ENCODE results near the gene POU3F3. TPM values are rescaled to one million over a fixed set of nuclear protein-coding genes. Genes with fewer than 3 reads are reported as not detected.

The POU3F3 gene
- total RNA-seq, 1 experiment from 2014 or later = not detected

DNA sequence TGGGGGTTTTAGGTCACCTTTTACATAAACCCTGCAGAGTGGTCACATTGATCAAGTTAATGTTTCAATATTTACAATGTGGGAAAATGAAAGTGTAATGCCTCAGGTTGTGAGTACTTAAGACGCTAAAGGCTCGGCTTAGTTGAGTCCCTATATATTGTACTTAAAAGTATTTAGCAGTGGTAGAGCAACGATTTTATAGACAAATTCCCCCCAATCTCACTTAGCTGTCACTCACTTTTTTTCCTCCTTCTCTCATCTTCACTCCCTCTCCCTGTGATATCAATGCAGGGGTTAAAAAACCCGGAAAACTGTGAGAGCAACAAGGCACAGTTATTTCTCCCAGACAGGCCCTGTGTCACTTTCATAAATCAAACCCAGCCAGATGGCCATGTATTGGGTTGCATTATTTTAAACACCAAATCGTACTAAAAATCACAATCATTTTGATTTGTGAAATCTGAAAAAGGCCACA lies 5.4 kb downstream of the POU3F3 start:
- Mint-ChIP-seq H3K27me3 (ENCODE audit: unreplicated experiment) (peaks cover 20% of the 10 kb centered on the region), H3K27ac (ENCODE audit: unreplicated experiment) (no peak overlapping the region), H3K4me3 (ENCODE audit: low read depth, unreplicated experiment) (no peak overlapping the region), H3K9me3 (ENCODE audit: low read depth, unreplicated experiment) (peaks cover 4% of the 10 kb centered on the region), H3K36me3 (ENCODE audit: insufficient read depth, unreplicated experiment) (peaks cover 5% of the 10 kb centered on the region), H3K4me1 (ENCODE audit: low read depth, unreplicated experiment) (no peaks in the 10 kb centered on the region)
- no peak for DNase-seq
- CTCF ChIA-PET = no interaction called here
- intact Hi-C loops (cut with micrococcal nuclease; ENCODE audit: unreplicated experiment) = no loop called here
- BruUV-seq (replicated peaks) = no TSS peak
- TF ChIP-seq, protein P1, sequence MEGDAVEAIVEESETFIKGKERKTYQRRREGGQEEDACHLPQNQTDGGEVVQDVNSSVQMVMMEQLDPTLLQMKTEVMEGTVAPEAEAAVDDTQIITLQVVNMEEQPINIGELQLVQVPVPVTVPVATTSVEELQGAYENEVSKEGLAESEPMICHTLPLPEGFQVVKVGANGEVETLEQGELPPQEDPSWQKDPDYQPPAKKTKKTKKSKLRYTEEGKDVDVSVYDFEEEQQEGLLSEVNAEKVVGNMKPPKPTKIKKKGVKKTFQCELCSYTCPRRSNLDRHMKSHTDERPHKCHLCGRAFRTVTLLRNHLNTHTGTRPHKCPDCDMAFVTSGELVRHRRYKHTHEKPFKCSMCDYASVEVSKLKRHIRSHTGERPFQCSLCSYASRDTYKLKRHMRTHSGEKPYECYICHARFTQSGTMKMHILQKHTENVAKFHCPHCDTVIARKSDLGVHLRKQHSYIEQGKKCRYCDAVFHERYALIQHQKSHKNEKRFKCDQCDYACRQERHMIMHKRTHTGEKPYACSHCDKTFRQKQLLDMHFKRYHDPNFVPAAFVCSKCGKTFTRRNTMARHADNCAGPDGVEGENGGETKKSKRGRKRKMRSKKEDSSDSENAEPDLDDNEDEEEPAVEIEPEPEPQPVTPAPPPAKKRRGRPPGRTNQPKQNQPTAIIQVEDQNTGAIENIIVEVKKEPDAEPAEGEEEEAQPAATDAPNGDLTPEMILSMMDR (IDR thresholded peaks at IDR 0.05; ENCODE audit: unreplicated experiment) = no peak

DNA sequence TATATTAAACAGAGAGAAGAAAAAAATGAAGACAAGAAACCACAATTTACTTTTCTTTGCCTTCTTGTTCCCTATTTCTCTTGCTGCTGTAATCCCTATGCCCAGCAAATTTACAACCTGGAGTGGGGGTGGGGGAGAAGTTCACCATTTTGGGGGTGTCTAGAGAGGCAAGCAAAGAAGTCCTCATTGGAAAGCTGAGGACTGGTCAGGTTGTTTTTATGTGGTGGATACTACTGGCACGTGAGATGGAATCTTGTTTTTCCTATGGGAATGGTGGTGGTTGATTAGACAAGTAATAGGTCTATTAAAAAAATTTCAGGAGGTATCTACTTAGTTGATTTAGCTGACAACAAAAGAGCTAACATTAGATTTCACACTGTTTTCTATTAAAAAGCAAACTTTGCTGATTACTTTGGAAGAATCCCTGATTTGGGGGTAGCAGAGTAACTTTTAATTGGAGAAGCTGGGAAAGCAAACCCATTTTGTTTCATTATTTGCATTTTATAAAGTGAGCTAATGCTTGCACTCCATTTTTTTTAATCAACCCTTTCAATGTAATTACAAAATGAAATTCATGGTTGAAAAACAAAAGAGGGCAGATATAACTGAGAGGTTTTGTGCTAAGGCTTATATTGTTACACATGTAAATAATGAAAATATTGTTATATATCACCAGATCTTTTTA lies 6.0 kb downstream of the POU3F3 start:
- TF ChIP-seq, protein P1 (IDR thresholded peaks at IDR 0.05; ENCODE audit: unreplicated experiment) = no peak
- no peaks in the 10 kb centered on the region for H3K9me3 Mint-ChIP-seq (ENCODE audit: low read depth, unreplicated experiment)
- intact Hi-C loops (cut with micrococcal nuclease; ENCODE audit: unreplicated experiment) = no loop called here
- BruUV-seq (replicated peaks) = no TSS peak
- peaks cover 19% of the 10 kb centered on the region for H3K27me3 Mint-ChIP-seq (ENCODE audit: unreplicated experiment)
- CTCF ChIA-PET = no interaction called here
- H3K36me3 Mint-ChIP-seq (ENCODE audit: insufficient read depth, unreplicated experiment) = no peaks in the 10 kb centered on the region
- H3K27ac Mint-ChIP-seq (ENCODE audit: unreplicated experiment) = no peak overlapping the region
- H3K4me1 Mint-ChIP-seq (ENCODE audit: low read depth, unreplicated experiment) = no peaks in the 10 kb centered on the region
- DNase-seq = no peak
- no peak overlapping the region for H3K4me3 Mint-ChIP-seq (ENCODE audit: low read depth, unreplicated experiment)

DNA sequence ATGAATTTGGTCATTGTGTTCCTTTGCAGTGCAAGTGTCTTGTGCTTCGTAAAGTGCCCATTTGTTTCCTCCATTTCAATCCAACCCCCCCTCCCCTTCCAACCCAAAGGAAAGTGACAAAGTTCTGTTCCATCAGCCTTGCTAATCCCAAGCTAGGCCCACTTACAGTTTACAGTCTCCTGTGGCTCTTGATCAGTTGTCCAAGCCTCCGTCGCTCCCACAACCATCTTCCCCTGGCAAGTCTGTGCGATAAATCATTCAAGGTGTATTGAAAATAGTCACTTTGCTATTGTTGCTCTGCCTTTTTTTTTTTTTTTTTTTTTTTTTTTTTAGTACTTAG lies 6.5 kb downstream of the POU3F3 start:
- BruUV-seq (replicated peaks) = no TSS peak
- CTCF ChIA-PET = no interaction called here

DNA sequence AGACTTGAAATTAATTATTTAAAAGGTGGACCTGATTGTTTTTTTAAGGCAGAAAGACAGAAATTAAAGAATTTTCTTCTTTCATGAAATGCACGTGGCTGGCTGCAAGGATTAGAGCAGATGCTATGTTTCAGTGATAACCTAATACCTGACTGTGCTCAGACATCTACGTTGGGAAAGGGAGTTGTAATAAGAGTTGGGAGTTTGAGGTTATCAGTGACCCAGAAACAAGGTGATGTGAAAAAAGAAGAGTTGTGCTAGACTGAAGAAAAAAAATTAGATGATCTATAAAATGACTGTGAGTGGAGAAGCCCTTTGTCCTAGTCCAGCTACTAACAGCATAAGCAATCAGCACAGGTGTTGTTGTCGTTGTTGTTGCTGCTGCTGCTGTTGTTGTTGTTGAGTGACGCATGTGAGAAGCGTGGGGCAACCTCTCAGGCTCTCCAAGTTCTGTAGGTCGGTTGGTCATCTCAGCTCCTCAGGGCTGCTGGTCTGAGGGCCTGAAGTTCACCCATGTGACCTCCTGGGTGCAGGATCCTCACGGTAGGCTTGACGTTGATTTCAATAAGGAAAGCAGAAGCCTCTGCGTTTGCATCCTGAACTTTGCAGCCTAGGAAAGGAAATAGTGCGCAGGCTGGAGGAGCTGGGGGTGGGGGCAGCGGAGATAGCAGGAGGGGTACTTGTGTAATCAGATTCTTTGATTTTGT lies 7.6 kb downstream of the POU3F3 start:
- intact Hi-C loops (cut with micrococcal nuclease; ENCODE audit: unreplicated experiment) = no loop called here
- no peaks in the 10 kb centered on the region for H3K4me1 Mint-ChIP-seq (ENCODE audit: low read depth, unreplicated experiment)
- no peaks in the 10 kb centered on the region for H3K9me3 Mint-ChIP-seq (ENCODE audit: low read depth, unreplicated experiment)
- no peaks in the 10 kb centered on the region for H3K36me3 Mint-ChIP-seq (ENCODE audit: insufficient read depth, unreplicated experiment)
- BruUV-seq (replicated peaks) = no TSS peak
- H3K4me3 Mint-ChIP-seq (ENCODE audit: low read depth, unreplicated experiment) = no peak overlapping the region
- TF ChIP-seq, protein P1 (IDR thresholded peaks at IDR 0.05; ENCODE audit: unreplicated experiment) = no peak
- no peak overlapping the region for H3K27ac Mint-ChIP-seq (ENCODE audit: unreplicated experiment)
- DNase-seq = no peak
- H3K27me3 Mint-ChIP-seq (ENCODE audit: unreplicated experiment) = peaks cover 35% of the 10 kb centered on the region
- CTCF ChIA-PET = no interaction called here

More for the DNA sequence above, 6.5 kb downstream of the POU3F3 start:
- Mint-ChIP-seq H3K36me3 (ENCODE audit: insufficient read depth, unreplicated experiment) (no peaks in the 10 kb centered on the region), H3K4me3 (ENCODE audit: low read depth, unreplicated experiment) (no peak overlapping the region), H3K4me1 (ENCODE audit: low read depth, unreplicated experiment) (no peaks in the 10 kb centered on the region), H3K27ac (ENCODE audit: unreplicated experiment) (no peak overlapping the region), H3K27me3 (ENCODE audit: unreplicated experiment) (peaks cover 24% of the 10 kb centered on the region), H3K9me3 (ENCODE audit: low read depth, unreplicated experiment) (no peaks in the 10 kb centered on the region)
- no peak for DNase-seq
- TF ChIP-seq, protein P1 (IDR thresholded peaks at IDR 0.05; ENCODE audit: unreplicated experiment) = no peak
- intact Hi-C loops (cut with micrococcal nuclease; ENCODE audit: unreplicated experiment) = no loop called here

Measured in Calu3 (cell line).